Measurements from ENCODE around the gene MEIKIN. TPM values are rescaled to one million over a fixed set of nuclear protein-coding genes. Genes with fewer than 3 reads are reported as not detected.

The MEIKIN gene
- total and polyA plus RNA-seq, 2 of the 13 experiments (the other 11 are each of a cell fraction or from before 2014, with no cell fraction given), result not detected

GRCh38 chr5:131968396-131968954 lies 23.0 kb upstream of the MEIKIN start:
- Histone ChIP-seq H3K4me2 (ENCODE audit: low read depth, low read length) (no peak overlapping the region), H3K9me3 (ENCODE audit: low read length) (no peaks in the 10 kb centered on the region), H3K9ac (ENCODE audit: insufficient read depth, low read depth, low read length) (no peak overlapping the region), H3K36me3 (replicated peaks in 1 of 2; ENCODE audit: control insufficient read depth in 1 of 2, insufficient read depth in 2 of 2, low read length in 2 of 2) (no peaks in the 10 kb centered on the region), H3K27ac (ENCODE audit: extremely low read length, insufficient read depth, low read length) (no peak overlapping the region), H3K79me2 (ENCODE audit: insufficient read depth, low read length) (no peaks in the 10 kb centered on the region), H3K4me3 (replicated peaks in 1 of 3; ENCODE audit: insufficient read depth in 1 of 3, low read depth in 2 of 3, low read length in 3 of 3) (no peak overlapping the region), H4K20me1 (ENCODE audit: insufficient read depth, low read length) (no peaks in the 10 kb centered on the region), H2AFZ (ENCODE audit: low read length) (no peak overlapping the region), H3K27me3 (ENCODE audit: control insufficient read depth in 1 of 2, insufficient read depth in 2 of 2, low read length in 2 of 2) (no peaks in the 10 kb centered on the region; a peak in 1 of 5 replicates), H3K4me1 (ENCODE audit: insufficient read depth, low read length) (no peaks in the 10 kb centered on the region)
- peak; percentile 76; the same call in 1 of the 2 replicates for TF ChIP-seq MIER2 (CRISPR knock-in tag; IDR thresholded peaks at IDR 0.05)
- no peak for TF ChIP-seq TCF7 (IDR thresholded peaks at IDR 0.05; ENCODE audit: low read depth)
- peak in 1 of 2 experiments; percentile 89; a peak in 3 of 4 replicates for TF ChIP-seq REST (IDR thresholded peaks at IDR 0.05; ENCODE audit: borderline replicate concordance in 1 of 2, low read depth in 1 of 2, low read length in 2 of 2)
- no peak for FAIRE-seq
- no TSS peak for BruUV-seq (replicated peaks)
- in situ Hi-C loops (cut with HindIII; ENCODE audit: extremely low pct_ligation_motif_present, low pct_unique_long_range_greater_than_20kb) (no loop called here), intact Hi-C loops (cut with micrococcal nuclease; ENCODE audit: unreplicated experiment) (no loop called here)
- DNase-seq (ENCODE audit: low spot score), result no peak
- CTCF ChIA-PET (ENCODE audit: low intra/inter-chr PET ratio, low total read pairs), result no interaction called here
- POLR2A ChIA-PET, result no interaction called here
- WGBS (ENCODE audit: low lambda C conversion rate), result 81% methylated on average over 5 of the region's 5 CpGs
- no peak for ATAC-seq

GRCh38 chr5:131966551-131966950 lies 21.1 kb upstream of the MEIKIN start:
- WGBS (ENCODE audit: low lambda C conversion rate), result 100% methylated on average over 1 of the region's 1 CpG
- in situ Hi-C loops (cut with HindIII; ENCODE audit: extremely low pct_ligation_motif_present, low pct_unique_long_range_greater_than_20kb) (no loop called here), intact Hi-C loops (cut with micrococcal nuclease; ENCODE audit: unreplicated experiment) (no loop called here)
- ChIA-PET CTCF (ENCODE audit: low intra/inter-chr PET ratio, low total read pairs) (no interaction called here), POLR2A (no interaction called here)
- ATAC-seq, result no peak
- no peak for FAIRE-seq
- no TSS peak for BruUV-seq (replicated peaks)
- Histone ChIP-seq H3K27me3 (ENCODE audit: control insufficient read depth in 1 of 2, insufficient read depth in 2 of 2, low read length in 2 of 2) (no peaks in the 10 kb centered on the region; a peak in 1 of 5 replicates), H2AFZ (ENCODE audit: low read length) (no peak overlapping the region), H3K27ac (ENCODE audit: extremely low read length, insufficient read depth, low read length) (no peak overlapping the region), H4K20me1 (ENCODE audit: insufficient read depth, low read length) (no peaks in the 10 kb centered on the region), H3K36me3 (replicated peaks in 1 of 2; ENCODE audit: control insufficient read depth in 1 of 2, insufficient read depth in 2 of 2, low read length in 2 of 2) (no peaks in the 10 kb centered on the region), H3K4me1 (ENCODE audit: insufficient read depth, low read length) (peaks cover 9% of the 10 kb centered on the region), H3K4me3 (replicated peaks in 1 of 3; ENCODE audit: insufficient read depth in 1 of 3, low read depth in 2 of 3, low read length in 3 of 3) (no peak overlapping the region), H3K9me3 (ENCODE audit: low read length) (no peaks in the 10 kb centered on the region), H3K79me2 (ENCODE audit: insufficient read depth, low read length) (no peaks in the 10 kb centered on the region), H3K4me2 (ENCODE audit: low read depth, low read length) (no peak overlapping the region), H3K9ac (ENCODE audit: insufficient read depth, low read depth, low read length) (no peak overlapping the region)
- no peak for DNase-seq (ENCODE audit: low spot score)
- TF ChIP-seq NCOR1 (IDR thresholded peaks at IDR 0.05; ENCODE audit: borderline replicate concordance, low read length) (no peak), ZNF879 (CRISPR knock-in tag; IDR thresholded peaks at IDR 0.05) (no peak), ZSCAN9 (CRISPR knock-in tag; IDR thresholded peaks at IDR 0.05; ENCODE audit: borderline replicate concordance) (no peak), BCL6 (CRISPR knock-in tag; IDR thresholded peaks at IDR 0.05) (no peak), FOXP1 (IDR thresholded peaks at IDR 0.05) (no peak), FOXP1 (CRISPR knock-in tag; IDR thresholded peaks at IDR 0.05) (no peak), ESRRA (CRISPR knock-in tag; IDR thresholded peaks at IDR 0.05; ENCODE audit: low read depth) (no peak), CSRNP1 (CRISPR knock-in tag; IDR thresholded peaks at IDR 0.05) (no peak), RARG (CRISPR knock-in tag; IDR thresholded peaks at IDR 0.05; ENCODE audit: low read depth) (no peak), TSC22D2 (CRISPR knock-in tag; IDR thresholded peaks at IDR 0.05; ENCODE audit: borderline replicate concordance) (no peak)
